ENCODE data around the gene RNF213.

The RNF213 gene

DNA sequence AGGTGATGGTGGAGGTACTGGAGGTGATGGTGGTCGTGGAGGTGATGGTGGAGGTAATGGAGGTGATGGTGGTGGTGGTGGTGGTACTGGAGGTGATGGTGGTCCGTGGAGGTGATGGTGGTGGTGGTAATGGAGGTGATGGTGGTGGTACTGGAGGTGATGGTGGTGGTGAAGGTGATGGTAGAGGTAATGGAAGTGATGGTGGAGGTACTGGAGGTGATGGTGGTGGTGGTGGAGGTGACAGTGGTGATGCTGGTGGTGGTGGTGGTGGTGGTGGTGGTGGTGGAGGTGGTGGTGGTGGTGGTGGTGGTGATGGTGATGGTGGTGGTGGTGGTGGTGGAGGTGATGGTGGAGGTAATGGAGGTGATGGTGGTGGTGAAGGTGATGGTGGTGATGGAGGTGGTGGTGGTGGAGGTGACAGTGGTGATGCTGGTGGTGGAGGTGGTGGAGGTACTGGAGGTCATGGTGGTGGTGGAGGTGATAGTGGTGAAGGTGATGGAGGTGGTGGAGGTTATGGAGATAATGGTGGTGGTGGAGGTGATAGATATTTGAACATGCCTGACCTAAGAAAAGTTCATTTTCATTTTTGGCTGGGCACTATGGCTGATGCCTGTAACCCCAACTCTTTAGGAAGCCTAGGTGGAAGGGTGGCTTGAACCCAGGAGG is 55.0 kb downstream of the RNF213 start:
- Histone ChIP-seq H3K36me3 (ENCODE audit: control insufficient read depth in 1 of 2, insufficient read depth in 2 of 2, low read length in 2 of 2) (peaks cover 31 to 33% of the 10 kb centered on the region in 2 experiments), H2BK5ac (ENCODE audit: low read depth, low read length, poor library complexity) (no peak overlapping the region), H3K18ac (ENCODE audit: low read length) (no peak overlapping the region), H3K79me2 (ENCODE audit: control insufficient read depth, insufficient read depth, low read length, poor library complexity) (no peaks in the 10 kb centered on the region), H4K91ac (ENCODE audit: low read depth, low read length) (no peak overlapping the region), H2BK120ac (ENCODE audit: insufficient read depth, low read length, poor library complexity) (no peak overlapping the region), H3K4me1 (ENCODE audit: control insufficient read depth in 1 of 2, insufficient read depth in 2 of 2, low read length in 2 of 2) (no peaks in the 10 kb centered on the region), H3K4me2 (ENCODE audit: low read length) (no peak overlapping the region), H3K4ac (ENCODE audit: low read depth, low read length) (no peak overlapping the region), H3K9ac (ENCODE audit: low read length) (no peak overlapping the region), H3K9me3 (ENCODE audit: insufficient read depth, low read depth, low read length) (peaks cover 14% of the 10 kb centered on the region), H2AK5ac (ENCODE audit: low read length) (no peak overlapping the region), H3K27me3 (ENCODE audit: insufficient read depth, low read length) (no peaks in the 10 kb centered on the region), H3K23ac (ENCODE audit: low read length) (no peak overlapping the region), H2AFZ (ENCODE audit: insufficient read depth, low read length, poor library complexity) (no peak overlapping the region), H4K12ac (ENCODE audit: low read depth, low read length) (no peak overlapping the region), H2BK12ac (ENCODE audit: low read length) (no peak overlapping the region), H3K14ac (ENCODE audit: low read length) (no peak overlapping the region), H3K79me1 (ENCODE audit: low read length) (no peaks in the 10 kb centered on the region), H3K4me3 (ENCODE audit: low read depth, low read length) (peak overlapping the region; percentile 10), H4K8ac (ENCODE audit: low read depth, low read length) (no peak overlapping the region), H3K27ac (ENCODE audit: low read depth, low read length) (no peak overlapping the region)
- WGBS (ENCODE audit: extremely low coverage, insufficient coverage, insufficient read length) = no CpG with 5 or more reads among the region's 2 CpGs
- DNase-seq = no peak

DNA sequence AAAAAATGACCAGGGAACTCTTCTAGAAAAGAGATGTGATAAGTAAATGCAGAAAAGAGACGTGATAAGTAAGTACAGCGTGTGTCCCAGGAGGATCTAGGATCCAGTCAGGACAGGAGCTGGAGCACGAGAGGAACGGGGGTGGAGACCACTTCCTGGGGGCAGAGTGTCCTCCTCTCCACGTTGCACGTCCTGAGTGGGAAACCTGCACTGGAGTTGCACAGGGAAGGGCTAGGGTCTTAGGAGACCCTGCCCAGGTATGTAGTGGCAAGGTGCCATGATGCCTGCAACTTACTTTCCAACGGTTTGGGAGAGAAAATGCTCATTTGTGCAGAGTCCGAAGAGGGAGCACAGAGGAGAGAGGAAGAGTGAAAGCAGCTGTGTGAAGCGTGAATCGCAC is 55.8 kb downstream of the RNF213 start:
- no peak overlapping the region for H4K8ac ChIP-seq (ENCODE audit: low read depth, low read length)
- H2AFZ ChIP-seq (ENCODE audit: insufficient read depth, low read length, poor library complexity) = no peak overlapping the region
- no peak overlapping the region for H4K91ac ChIP-seq (ENCODE audit: low read depth, low read length)
- H3K9ac ChIP-seq (ENCODE audit: low read length) = no peak overlapping the region
- H2AK5ac ChIP-seq (ENCODE audit: low read length) = no peak overlapping the region
- no peak overlapping the region for H3K4ac ChIP-seq (ENCODE audit: low read depth, low read length)
- no peak overlapping the region for H3K18ac ChIP-seq (ENCODE audit: low read length)
- no peak for DNase-seq
- no peak overlapping the region for H2BK5ac ChIP-seq (ENCODE audit: low read depth, low read length, poor library complexity)
- no peaks in the 10 kb centered on the region for H3K79me1 ChIP-seq (ENCODE audit: low read length)
- H3K79me2 ChIP-seq (ENCODE audit: control insufficient read depth, insufficient read depth, low read length, poor library complexity) = no peaks in the 10 kb centered on the region
- no peak overlapping the region for H3K27ac ChIP-seq (ENCODE audit: low read depth, low read length)
- H3K27me3 ChIP-seq (ENCODE audit: insufficient read depth, low read length) = no peaks in the 10 kb centered on the region
- H3K36me3 ChIP-seq (ENCODE audit: control insufficient read depth in 1 of 2, insufficient read depth in 2 of 2, low read length in 2 of 2) = peaks cover 31 to 33% of the 10 kb centered on the region in 2 experiments
- H3K4me1 ChIP-seq (ENCODE audit: control insufficient read depth in 1 of 2, insufficient read depth in 2 of 2, low read length in 2 of 2) = no peaks in the 10 kb centered on the region
- no peak overlapping the region for H3K4me2 ChIP-seq (ENCODE audit: low read length)
- H3K23ac ChIP-seq (ENCODE audit: low read length) = no peak overlapping the region
- H4K12ac ChIP-seq (ENCODE audit: low read depth, low read length) = no peak overlapping the region
- no peak overlapping the region for H3K4me3 ChIP-seq (ENCODE audit: low read depth, low read length)
- no peak overlapping the region for H2BK12ac ChIP-seq (ENCODE audit: low read length)
- no peak overlapping the region for H2BK120ac ChIP-seq (ENCODE audit: insufficient read depth, low read length, poor library complexity)
- peaks cover 14% of the 10 kb centered on the region for H3K9me3 ChIP-seq (ENCODE audit: insufficient read depth, low read depth, low read length)
- WGBS (ENCODE audit: extremely low coverage, insufficient coverage, insufficient read length) = no CpG with 5 or more reads among the region's 10 CpGs
- no peak overlapping the region for H3K14ac ChIP-seq (ENCODE audit: low read length)

DNA sequence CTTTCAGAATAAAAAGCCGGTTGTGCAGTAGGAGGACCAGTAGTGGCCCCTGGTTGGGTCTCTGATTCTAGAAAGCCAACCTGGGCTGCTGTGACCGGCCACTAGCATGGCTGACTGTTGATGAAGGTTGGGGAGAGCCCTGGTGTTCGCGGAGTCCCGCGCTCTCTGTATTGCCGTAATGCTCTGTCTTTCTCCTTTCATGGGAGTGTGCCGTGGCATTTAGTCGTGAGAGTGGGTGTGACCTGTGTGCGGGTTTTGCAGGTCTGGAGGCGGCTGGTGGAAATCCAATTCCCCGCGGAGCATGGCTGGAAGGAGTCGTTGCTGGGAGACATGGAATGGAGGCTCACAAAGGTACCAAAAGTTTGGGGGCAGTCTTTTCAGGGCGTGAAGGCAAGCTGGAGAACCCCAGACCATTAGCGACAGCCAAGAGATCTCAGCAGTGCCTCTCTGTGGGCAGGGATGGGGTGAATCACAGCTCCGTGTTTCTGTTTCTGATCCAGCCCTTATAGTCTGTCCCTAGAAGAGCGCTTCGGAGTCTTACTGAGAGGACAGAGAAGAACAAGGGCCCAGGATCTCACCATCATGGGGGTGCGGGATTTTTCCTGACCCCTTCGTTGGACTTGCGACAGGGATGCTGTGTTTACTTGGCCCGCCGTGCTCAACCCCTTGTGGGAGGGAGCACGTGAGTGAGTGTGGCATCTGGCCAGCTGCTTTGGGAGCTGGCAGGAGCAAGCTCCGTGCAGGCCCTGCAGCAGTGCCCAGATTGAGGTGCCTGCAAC is 56.5 kb downstream of the RNF213 start:
- Histone ChIP-seq H2BK12ac (ENCODE audit: low read length) (no peak overlapping the region), H4K12ac (ENCODE audit: low read depth, low read length) (no peak overlapping the region), H2BK120ac (ENCODE audit: insufficient read depth, low read length, poor library complexity) (no peak overlapping the region)

DNA sequence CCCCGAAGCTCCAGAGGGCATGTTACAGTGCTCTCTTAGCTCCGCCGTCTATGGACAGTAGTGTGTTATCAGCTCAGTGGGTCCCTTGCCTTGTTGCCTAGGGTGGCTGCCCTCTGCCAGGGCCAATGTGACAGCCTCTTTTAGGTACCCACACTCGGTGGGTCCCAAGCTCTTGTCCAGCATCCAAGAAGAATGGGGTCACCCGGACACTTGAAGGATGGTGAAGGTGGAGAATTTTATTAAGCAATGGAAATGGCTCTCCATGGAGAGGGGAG is 57.0 kb downstream of the RNF213 start:
- no peaks in the 10 kb centered on the region for H3K4me1 ChIP-seq (ENCODE audit: control insufficient read depth in 1 of 2, insufficient read depth in 2 of 2, low read length in 2 of 2)
- no peak overlapping the region for H2BK120ac ChIP-seq (ENCODE audit: insufficient read depth, low read length, poor library complexity)
- no peak overlapping the region for H3K23ac ChIP-seq (ENCODE audit: low read length)
- WGBS (ENCODE audit: extremely low coverage, insufficient coverage, insufficient read length) = no CpG with 5 or more reads among the region's 5 CpGs
- DNase-seq = no peak
- H3K4ac ChIP-seq (ENCODE audit: low read depth, low read length) = no peak overlapping the region
- H3K27ac ChIP-seq (ENCODE audit: low read depth, low read length) = no peak overlapping the region
- no peak overlapping the region for H4K8ac ChIP-seq (ENCODE audit: low read depth, low read length)
- no peak overlapping the region for H3K9ac ChIP-seq (ENCODE audit: low read length)
- no peak overlapping the region for H2AFZ ChIP-seq (ENCODE audit: insufficient read depth, low read length, poor library complexity)
- no peaks in the 10 kb centered on the region for H3K27me3 ChIP-seq (ENCODE audit: insufficient read depth, low read length)
- no peak overlapping the region for H3K4me2 ChIP-seq (ENCODE audit: low read length)
- no peak overlapping the region for H4K12ac ChIP-seq (ENCODE audit: low read depth, low read length)
- no peak overlapping the region for H3K18ac ChIP-seq (ENCODE audit: low read length)
- no peak overlapping the region for H3K4me3 ChIP-seq (ENCODE audit: low read depth, low read length)
- H3K79me1 ChIP-seq (ENCODE audit: low read length) = no peaks in the 10 kb centered on the region
- H3K36me3 ChIP-seq (ENCODE audit: control insufficient read depth in 1 of 2, insufficient read depth in 2 of 2, low read length in 2 of 2) = peaks cover 29 to 34% of the 10 kb centered on the region in 2 experiments
- H4K91ac ChIP-seq (ENCODE audit: low read depth, low read length) = no peak overlapping the region
- H2BK5ac ChIP-seq (ENCODE audit: low read depth, low read length, poor library complexity) = no peak overlapping the region
- no peaks in the 10 kb centered on the region for H3K79me2 ChIP-seq (ENCODE audit: control insufficient read depth, insufficient read depth, low read length, poor library complexity)
- no peak overlapping the region for H3K14ac ChIP-seq (ENCODE audit: low read length)
- peaks cover 13% of the 10 kb centered on the region for H3K9me3 ChIP-seq (ENCODE audit: insufficient read depth, low read depth, low read length)
- H2AK5ac ChIP-seq (ENCODE audit: low read length) = no peak overlapping the region
- no peak overlapping the region for H2BK12ac ChIP-seq (ENCODE audit: low read length)

More for the DNA sequence above, 56.5 kb downstream of the RNF213 start:
- Histone ChIP-seq H3K27ac (ENCODE audit: low read depth, low read length) (no peak overlapping the region), H4K8ac (ENCODE audit: low read depth, low read length) (no peak overlapping the region), H3K18ac (ENCODE audit: low read length) (no peak overlapping the region), H3K36me3 (ENCODE audit: control insufficient read depth in 1 of 2, insufficient read depth in 2 of 2, low read length in 2 of 2) (peaks cover 29 to 32% of the 10 kb centered on the region in 2 experiments), H3K23ac (ENCODE audit: low read length) (no peak overlapping the region), H3K4me3 (ENCODE audit: low read depth, low read length) (no peak overlapping the region), H3K79me2 (ENCODE audit: control insufficient read depth, insufficient read depth, low read length, poor library complexity) (no peaks in the 10 kb centered on the region), H4K91ac (ENCODE audit: low read depth, low read length) (no peak overlapping the region), H3K9me3 (ENCODE audit: insufficient read depth, low read depth, low read length) (peaks cover 14% of the 10 kb centered on the region), H2AK5ac (ENCODE audit: low read length) (no peak overlapping the region), H3K4ac (ENCODE audit: low read depth, low read length) (no peak overlapping the region), H3K4me2 (ENCODE audit: low read length) (no peak overlapping the region), H3K4me1 (ENCODE audit: control insufficient read depth in 1 of 2, insufficient read depth in 2 of 2, low read length in 2 of 2) (no peaks in the 10 kb centered on the region), H3K79me1 (ENCODE audit: low read length) (no peaks in the 10 kb centered on the region), H3K27me3 (ENCODE audit: insufficient read depth, low read length) (no peaks in the 10 kb centered on the region), H2BK5ac (ENCODE audit: low read depth, low read length, poor library complexity) (no peak overlapping the region), H3K9ac (ENCODE audit: low read length) (no peak overlapping the region), H2AFZ (ENCODE audit: insufficient read depth, low read length, poor library complexity) (no peak overlapping the region), H3K14ac (ENCODE audit: low read length) (no peak overlapping the region)
- no CpG with 5 or more reads among the region's 26 CpGs for WGBS (ENCODE audit: extremely low coverage, insufficient coverage, insufficient read length)
- no peak for DNase-seq
